GM19395 (cell line): Measurements from ENCODE around the gene NCEH1.
A peak's percentile ranks its signal among the peaks of the same experiment; 100 is the strongest.

Experiments
- ATAC-seq: cut with Tn5 transposase; IDR thresholded peaks from one replicate; pipeline ENCODE4 v1.9.1; 2021; ENCODE audit warnings: mild to moderate bottlenecking, moderate library complexity; ENCODE audit not compliant: unreplicated experiment

The NCEH1 gene

GRCh38 chr3:172647080-172647479, 63.8 kb downstream of the NCEH1 start:
- ATAC-seq = no peak

DNA sequence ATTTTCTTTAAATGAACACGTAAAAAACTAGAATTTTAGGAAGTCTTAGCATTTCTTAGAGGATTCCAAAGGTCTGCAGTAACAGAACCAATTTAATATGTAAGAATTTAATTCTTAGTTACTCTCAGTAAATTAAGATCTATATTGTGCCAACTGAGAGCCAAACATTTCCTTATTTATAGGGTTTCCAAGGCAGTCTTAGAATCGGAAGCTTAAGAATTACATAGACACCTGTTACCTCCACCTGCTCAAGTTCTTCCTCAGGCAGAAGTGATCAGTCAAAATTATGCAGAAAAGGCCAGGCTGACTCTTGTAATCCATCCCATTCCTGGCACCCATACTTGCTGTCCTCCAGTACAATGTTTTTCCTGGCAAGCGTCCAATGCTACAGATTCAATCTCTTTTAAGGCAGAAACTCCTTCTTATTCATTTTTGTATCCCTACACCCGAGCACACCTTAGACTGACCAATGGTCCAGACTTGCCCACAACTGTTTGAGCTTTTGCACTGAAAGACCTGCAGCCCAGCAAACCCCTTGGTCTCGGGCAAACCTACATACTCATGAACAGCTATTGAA, 64.3 kb downstream of the NCEH1 start:
- ATAC-seq = no peak

DNA sequence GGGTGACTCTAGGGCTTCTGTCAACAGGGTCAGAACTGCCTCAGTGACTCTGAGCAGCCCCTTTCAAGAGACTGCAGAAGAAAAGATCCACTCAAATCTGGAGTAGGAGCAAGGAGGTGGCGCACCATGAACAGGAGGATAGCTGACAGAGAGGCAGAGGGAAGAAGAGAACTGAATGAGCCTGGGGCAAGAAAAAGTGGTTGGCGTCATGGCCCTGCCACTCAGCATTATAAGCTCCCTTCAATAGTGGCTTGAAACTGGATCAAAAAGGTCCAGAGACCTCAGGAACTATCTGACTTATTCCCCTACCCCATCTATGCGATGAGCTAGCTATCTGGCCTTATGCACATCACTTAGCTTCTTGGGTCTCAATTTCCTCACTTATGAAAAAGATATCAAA, 66.6 kb downstream of the NCEH1 start:
- no peak for ATAC-seq

DNA sequence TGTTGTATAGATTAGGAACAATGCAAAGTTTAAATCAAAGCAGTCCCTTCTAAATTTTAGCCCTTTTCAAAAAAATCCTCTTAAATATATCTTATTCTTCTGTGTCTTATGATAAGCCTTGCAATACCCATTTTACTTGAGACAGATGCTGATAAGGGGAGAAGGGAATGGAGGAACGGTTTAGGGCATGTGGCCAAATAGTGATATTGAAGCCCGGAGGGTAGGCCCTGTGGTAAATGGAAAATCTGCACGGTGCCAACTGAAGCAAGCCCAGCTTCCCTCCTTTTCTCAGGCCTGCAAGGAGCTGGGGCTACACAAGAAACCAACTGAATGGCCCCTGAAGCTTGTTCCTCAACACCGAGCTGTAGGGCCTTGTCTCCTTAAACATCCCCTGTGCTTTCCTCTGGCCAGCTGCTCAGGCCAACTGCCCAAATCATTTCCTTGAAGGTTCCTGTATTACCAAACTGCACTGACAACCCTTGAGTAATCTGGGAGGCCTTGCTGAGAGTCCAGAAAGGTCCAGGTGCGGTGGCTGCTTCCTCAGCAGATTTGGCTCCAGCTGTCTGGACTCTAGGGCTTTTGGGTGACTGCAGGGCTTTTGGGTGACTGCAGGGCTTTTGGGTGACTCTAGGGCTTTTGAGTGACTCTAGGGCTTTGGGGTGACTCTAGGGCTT, 67.2 kb downstream of the NCEH1 start:
- no peak for ATAC-seq

GRCh38 chr3:172641291-172641690, 69.6 kb downstream of the NCEH1 start:
- no peak for ATAC-seq

GRCh38 chr3:172640751-172641150, 70.1 kb downstream of the NCEH1 start:
- ATAC-seq = no peak

DNA sequence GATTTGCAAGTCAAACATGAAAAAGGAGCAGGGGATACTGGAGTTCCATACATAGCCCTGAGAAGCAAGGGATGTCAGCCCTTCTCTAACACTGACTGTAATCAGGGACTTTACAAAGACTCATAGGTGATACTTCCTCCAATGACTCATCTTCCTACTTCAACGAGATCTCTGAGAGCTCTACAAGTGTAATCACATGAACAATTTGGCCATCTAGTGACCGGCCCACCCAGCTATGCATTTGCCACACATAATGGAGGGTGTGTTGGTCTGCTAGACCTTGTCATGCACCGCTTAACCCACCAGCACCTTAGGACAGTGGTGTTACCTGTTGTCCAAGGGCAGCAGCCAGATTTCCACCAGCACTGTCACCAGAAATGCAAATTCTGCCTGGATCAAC, 75.3 kb downstream of the NCEH1 start:
- peak; percentile 99 for ATAC-seq

DNA sequence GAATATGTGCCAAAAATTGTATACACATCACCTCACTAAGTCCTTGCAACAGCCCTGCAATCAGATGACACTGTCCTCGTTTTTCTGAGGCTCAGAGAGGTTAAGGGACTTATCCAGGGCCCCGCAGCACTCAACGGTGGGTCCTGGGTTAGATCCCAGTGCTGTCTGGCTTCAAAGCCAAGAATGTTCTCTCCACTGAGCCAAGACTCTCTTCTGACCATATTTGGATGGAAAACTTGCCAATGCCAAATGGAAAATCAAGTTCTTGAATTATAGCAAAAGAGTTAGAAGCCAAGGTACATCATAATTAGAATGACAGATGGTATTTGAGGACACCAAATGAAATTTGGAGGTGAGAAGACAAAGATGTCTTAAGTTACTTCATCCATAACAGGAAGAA, 75.9 kb downstream of the NCEH1 start:
- ATAC-seq = no peak

GRCh38 chr3:172630316-172630715, 80.6 kb downstream of the NCEH1 start:
- ATAC-seq = no peak

DNA sequence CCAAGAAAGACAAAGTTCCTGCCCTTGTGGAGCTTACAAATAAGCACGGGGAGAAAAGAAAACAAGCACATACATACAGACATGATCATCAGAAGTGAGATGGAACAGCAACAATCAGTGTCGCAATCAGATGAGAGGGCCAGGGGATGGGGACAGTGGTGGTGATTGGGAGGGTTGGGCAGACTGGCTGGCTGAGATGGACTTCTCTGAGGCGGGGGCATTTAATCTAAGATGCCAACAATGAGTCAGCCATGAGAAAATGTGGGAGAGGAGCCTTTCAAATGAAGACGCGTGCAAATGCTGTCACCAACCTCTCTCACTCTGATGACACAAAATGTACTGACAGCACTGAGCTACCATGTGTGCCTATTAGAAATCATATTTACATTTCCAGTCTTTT, 81.4 kb downstream of the NCEH1 start:
- no peak for ATAC-seq

GRCh38 chr3:172627057-172627809, 83.6 kb downstream of the NCEH1 start:
- ATAC-seq = no peak

- no peak for ATAC-seq
These were observed 84.7 kb downstream of the NCEH1 start for GRCh38 chr3:172626021-172626640.

DNA sequence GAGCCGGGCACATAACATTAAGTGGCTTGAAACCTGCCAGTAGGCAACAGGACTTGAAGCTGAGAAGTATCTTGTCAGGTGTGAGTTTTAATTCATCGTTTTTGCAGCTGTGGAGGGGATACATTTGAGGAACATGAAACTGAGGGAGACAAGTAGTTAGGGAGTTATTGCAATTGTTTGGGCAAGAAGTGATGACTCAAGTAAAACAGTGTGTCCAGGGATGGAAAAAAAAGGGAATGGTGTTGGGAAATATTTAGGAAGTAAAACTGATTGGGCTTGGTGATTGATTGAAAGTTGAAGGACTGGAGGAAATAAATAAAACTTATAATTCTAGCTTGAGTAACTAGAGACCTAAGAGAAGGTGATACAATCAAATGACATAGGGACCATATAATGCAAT, 85.5 kb downstream of the NCEH1 start:
- no peak for ATAC-seq

DNA sequence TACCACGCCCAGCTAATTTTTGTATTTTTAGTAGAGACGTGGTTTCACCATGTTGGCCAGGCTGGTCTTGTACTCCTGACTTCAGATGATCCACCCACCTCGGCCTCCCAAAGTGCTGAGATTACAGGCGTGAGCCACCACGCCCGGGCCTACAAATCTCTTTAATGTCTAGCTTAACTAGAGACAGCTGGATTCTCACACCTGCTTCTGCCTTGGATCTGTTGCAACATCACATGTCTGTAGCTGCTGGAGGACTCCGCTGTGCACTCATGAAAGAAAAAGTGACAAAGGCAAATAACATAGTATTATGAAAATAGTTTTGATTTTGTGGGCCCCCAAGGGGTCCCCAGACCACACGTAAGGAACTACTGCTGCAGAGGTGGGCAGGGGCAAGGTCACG, 85.9 kb downstream of the NCEH1 start:
- ATAC-seq = no peak

- peak; percentile 60 for ATAC-seq
These were observed 87.8 kb downstream of the NCEH1 start for GRCh38 chr3:172622916-172623700.

GRCh38 chr3:172622156-172622555, 88.7 kb downstream of the NCEH1 start:
- no peak for ATAC-seq

DNA sequence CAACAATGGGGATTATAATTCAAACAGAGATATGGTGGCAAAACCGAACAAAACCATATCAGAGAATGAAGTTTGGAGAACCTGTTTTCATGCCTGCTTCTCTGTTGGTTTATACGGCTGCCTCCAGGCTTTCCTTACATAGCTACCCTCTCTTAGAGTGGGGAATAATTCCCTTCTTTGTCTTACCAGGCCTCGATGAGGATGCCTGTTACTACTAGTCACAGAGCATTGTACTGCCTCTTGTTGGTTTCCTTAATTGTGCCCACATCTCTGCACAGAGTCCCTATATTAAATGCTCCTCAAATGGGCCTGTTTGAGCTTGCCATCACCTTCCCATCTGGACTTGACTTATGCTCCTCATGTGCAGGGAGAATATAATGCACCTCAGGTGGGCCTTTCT, 92.9 kb downstream of the NCEH1 start:
- ATAC-seq = no peak

DNA sequence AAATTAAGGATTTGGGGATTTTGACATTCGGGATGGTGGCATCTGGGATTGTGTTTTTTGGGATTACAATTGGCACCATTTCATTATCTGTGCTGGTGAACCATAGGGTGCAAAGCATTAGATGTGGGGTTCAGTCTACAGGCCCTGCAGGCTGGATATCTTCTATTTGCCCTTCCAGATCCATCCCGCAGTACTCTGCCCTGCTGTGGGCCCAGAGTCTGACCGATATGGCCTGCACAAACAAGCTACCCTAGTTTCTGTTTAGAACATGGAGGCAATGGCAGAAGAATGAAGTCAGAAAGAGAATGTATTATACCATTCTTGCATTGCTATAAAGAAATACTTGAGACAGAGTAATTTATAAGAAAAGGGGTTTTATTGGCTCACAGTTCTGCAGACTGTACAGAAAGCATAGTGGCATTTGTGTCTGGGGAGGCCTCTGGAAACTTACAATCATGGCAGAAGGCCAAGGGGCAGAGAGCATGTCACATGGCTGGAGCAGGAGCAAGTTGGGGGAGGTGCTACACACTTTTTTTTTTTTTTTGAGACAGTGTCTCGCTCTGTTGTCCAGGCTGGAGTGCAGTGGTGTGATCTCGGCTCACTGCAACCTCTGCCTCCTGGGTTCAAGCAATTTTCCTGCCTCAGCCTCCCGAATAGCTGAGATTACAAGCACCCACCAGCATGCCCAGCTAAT, 93.7 kb downstream of the NCEH1 start:
- ATAC-seq = no peak

GRCh38 chr3:172616031-172616461, 94.8 kb downstream of the NCEH1 start:
- ATAC-seq = no peak

GRCh38 chr3:172615296-172615695, 95.6 kb downstream of the NCEH1 start:
- ATAC-seq = no peak
